Upper lobe of right lung (tissue), 1 donor: Measurements from ENCODE around the gene STK33. TPM values are rescaled to one million over a fixed set of nuclear protein-coding genes. Genes with fewer than 3 reads are reported as not detected.
A peak's percentile ranks its signal among the peaks of the same experiment; 100 is the strongest.

Experiments
- ATAC-seq: fragments of 200-7000 bp; cut with Tn5 transposase; one replicate; pipeline ENCODE4 v1.9.1; 2020; ENCODE audit warnings: mild to moderate bottlenecking, moderate library complexity
- DNase-seq: peaks from one replicate; pipeline ENCODE4 v3.0.0-alpha.2; 2020
- H3K27ac ChIP-seq: fragments of 200-600 bp; one replicate; pipeline ENCODE4 v1.8.0; 2022
- H3K27me3 ChIP-seq: fragments of 200-600 bp; one replicate; pipeline ENCODE4 v1.8.0; 2022; ENCODE audit warnings: mild to moderate bottlenecking
- H3K36me3 ChIP-seq: fragments of 200-600 bp; one replicate; pipeline ENCODE4 v1.8.0; 2022
- H3K4me1 ChIP-seq: fragments of 200-600 bp; one replicate; pipeline ENCODE4 v1.8.0; 2022
- H3K4me3 ChIP-seq: fragments of 200-600 bp; one replicate; pipeline ENCODE4 v1.8.0; 2022; ENCODE audit warnings: mild to moderate bottlenecking
- H3K9me3 ChIP-seq: fragments of 200-600 bp; one replicate; pipeline ENCODE4 v1.8.0; 2022
- intact Hi-C: fragments of 100-400 bp; cut with DNase I; formaldehyde crosslinking; loops from one replicate; pipeline ENCODE4 v1.11.0; 2022
- total RNA-seq: library from RNA; stranded (reverse); fragmentation: NEBNext Ultra II Directional; extraction: Animal tissue kit (Norgen Biotek cat#: 25700); gene quantifications from one replicate; pipeline ENCODE4 v1.2.1, GENCODE V29; 2021
- TF ChIP-seq, protein P1 (sequence below): fragments of 200-600 bp; IDR thresholded peaks from one replicate; pipeline ENCODE4 v1.8.0; 2022; ENCODE audit warnings: antibody characterized with exemption
- donor health status: DM: no; HTN: yes; CAD: no; lungs with severe emphysema.

Gene STK33
- total RNA-seq, 1 donor from 2014 or later, result 9.4 TPM

DNA sequence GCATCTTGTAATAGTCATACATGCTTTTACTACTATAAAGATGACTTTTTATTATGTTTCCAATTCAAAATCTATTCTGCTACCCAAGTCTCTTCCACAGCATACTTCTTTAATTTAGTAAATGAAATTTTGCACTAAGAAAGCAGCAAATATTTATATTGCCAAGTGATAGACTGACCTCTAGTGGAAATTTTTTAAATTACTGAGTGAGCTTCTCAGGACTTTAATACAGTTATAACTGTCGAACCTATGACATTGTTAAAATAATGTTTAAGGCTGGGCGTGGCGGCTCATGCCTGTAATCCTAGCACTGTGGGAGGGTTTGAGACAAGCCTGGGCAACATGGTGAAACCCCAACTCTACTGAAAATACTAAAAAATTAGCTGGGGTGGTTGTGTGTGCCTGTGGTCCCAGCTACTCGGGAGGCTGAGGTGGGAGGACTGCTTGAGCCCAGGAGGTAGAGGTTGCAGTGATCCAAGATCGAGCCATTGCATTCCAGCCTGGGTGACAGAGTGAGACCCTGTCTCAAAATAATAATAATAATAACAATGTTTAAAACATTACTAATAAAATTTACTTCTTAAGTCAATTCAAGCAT is 27.3 kb downstream of the STK33 start:
- DNase-seq (no peak), ATAC-seq (peak; percentile 54)
- Histone ChIP-seq H3K27ac (no peak overlapping the region), H3K27me3 (no peaks in the 10 kb centered on the region), H3K4me1 (no peaks in the 10 kb centered on the region), H3K4me3 (no peak overlapping the region), H3K36me3 (no peaks in the 10 kb centered on the region), H3K9me3 (no peaks in the 10 kb centered on the region)
- TF ChIP-seq, protein P1, sequence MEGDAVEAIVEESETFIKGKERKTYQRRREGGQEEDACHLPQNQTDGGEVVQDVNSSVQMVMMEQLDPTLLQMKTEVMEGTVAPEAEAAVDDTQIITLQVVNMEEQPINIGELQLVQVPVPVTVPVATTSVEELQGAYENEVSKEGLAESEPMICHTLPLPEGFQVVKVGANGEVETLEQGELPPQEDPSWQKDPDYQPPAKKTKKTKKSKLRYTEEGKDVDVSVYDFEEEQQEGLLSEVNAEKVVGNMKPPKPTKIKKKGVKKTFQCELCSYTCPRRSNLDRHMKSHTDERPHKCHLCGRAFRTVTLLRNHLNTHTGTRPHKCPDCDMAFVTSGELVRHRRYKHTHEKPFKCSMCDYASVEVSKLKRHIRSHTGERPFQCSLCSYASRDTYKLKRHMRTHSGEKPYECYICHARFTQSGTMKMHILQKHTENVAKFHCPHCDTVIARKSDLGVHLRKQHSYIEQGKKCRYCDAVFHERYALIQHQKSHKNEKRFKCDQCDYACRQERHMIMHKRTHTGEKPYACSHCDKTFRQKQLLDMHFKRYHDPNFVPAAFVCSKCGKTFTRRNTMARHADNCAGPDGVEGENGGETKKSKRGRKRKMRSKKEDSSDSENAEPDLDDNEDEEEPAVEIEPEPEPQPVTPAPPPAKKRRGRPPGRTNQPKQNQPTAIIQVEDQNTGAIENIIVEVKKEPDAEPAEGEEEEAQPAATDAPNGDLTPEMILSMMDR, result peak; percentile 73
- intact Hi-C loops, result loop anchor here (10.0 kb wide), 1 partner anchor 342 kb away; no protein-coding TSS in a partner anchor

DNA sequence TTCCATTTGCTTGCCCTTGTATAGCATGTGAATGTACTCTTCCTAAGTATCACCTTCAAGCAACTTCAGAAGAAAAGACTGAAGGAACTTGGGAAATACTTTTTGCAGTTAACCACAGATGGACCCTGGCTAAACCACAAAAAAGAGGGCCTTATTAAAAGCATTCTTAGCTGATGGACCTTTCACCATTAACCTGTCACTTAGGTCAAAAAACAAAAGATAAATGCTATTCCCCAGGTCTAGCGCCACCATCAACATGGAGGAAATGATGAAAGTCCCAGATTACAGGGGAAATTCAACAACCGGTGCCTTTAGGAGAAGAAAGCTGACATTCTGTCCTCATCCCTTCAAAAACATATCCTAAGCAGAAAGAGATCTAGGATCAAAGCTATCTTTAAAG is 29.5 kb downstream of the STK33 start:
- H3K4me1 ChIP-seq, result no peaks in the 10 kb centered on the region
- no peak for DNase-seq
- intact Hi-C loops, result loop anchor here (10.0 kb wide), 1 partner anchor 340 kb away; no protein-coding TSS in a partner anchor
- H3K4me3 ChIP-seq, result no peak overlapping the region
- TF ChIP-seq, protein P1, result no peak
- peaks cover 4% of the 10 kb centered on the region for H3K9me3 ChIP-seq
- ATAC-seq, result no peak
- no peaks in the 10 kb centered on the region for H3K36me3 ChIP-seq
- H3K27me3 ChIP-seq, result no peaks in the 10 kb centered on the region
- H3K27ac ChIP-seq, result no peak overlapping the region

DNA sequence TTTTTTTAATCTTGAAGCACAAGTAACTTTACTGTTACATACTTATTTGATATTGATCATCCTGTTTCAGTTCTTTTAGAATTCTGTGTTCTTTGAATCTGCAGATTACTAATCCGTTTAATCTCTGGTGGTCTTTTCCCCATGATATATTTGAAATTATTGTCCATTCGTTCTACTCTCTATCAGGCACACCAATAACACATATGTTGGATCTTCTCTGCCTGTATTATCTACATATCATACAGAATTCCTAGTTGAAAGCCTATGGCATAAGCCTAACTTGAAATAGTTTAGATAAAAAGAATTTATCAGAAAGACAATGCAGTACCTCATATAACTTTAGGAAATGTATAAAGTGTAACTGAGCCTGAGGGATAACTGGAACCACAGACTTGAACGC is 32.6 kb downstream of the STK33 start:
- DNase-seq (no peak), ATAC-seq (no peak)
- H3K4me3 ChIP-seq, result no peak overlapping the region
- no peaks in the 10 kb centered on the region for H3K4me1 ChIP-seq
- no peak overlapping the region for H3K27ac ChIP-seq
- no peaks in the 10 kb centered on the region for H3K36me3 ChIP-seq
- intact Hi-C loops, result loop anchor here (10.0 kb wide), 1 partner anchor 337 kb away; no protein-coding TSS in a partner anchor
- H3K27me3 ChIP-seq, result no peaks in the 10 kb centered on the region
- peaks cover 4% of the 10 kb centered on the region for H3K9me3 ChIP-seq
- TF ChIP-seq, protein P1, result no peak

DNA sequence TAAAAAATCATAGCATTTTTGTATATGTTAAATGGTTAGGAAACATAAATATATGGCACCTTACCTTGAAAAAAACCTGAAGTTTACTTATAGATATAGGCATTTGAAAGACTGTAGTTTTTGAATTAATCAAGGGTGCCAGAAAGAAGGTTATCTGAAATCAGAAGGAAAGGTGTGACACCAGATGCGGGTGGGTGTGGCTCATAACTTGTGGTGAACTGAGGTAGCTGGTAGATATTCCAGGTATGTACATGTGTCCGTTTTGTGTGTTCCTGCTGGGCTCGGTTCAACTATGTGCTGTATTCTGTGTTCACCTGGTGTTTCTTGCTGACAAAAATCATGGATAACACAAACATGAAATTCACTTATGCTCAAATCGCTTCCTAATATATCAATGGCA is 35.6 kb downstream of the STK33 start:
- Histone ChIP-seq H3K27me3 (no peaks in the 10 kb centered on the region), H3K9me3 (peaks cover 4% of the 10 kb centered on the region), H3K27ac (no peak overlapping the region), H3K4me3 (no peak overlapping the region), H3K4me1 (no peaks in the 10 kb centered on the region), H3K36me3 (no peaks in the 10 kb centered on the region)
- no peak for DNase-seq
- TF ChIP-seq, protein P1, result no peak
- intact Hi-C loops, result no loop called here
- ATAC-seq, result no peak

DNA sequence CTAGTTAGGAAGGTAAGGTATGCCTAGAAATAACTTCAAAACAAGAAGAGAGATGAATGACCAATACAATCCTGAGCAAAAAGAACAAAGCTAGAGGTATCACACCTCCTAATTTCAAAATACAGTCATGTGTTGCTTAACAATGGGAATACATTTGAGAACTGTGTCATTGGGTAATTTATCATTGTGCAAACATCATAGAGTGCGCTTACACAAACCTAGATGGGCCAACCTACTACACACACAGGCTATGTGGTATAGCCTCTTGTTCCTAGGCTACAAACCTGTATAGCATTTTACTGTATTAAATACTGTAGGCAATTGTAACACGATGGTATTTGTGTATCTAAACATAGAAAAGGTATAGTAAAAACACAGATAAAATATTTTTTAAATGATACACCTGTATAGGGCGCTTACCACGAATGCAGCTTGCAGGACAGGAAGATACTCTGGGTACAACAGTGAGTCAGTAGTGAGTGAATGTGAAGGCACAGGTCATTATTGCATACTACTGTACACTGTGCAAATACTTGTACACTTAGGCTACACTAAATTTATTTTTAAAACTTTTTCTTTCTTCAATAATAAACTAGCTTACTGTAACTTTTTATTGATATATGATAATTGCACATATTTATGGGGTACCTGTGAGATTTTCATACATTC is 48.2 kb downstream of the STK33 start:
- Histone ChIP-seq H3K27ac (no peak overlapping the region), H3K4me3 (no peak overlapping the region), H3K4me1 (no peaks in the 10 kb centered on the region), H3K36me3 (no peaks in the 10 kb centered on the region), H3K27me3 (no peaks in the 10 kb centered on the region), H3K9me3 (no peaks in the 10 kb centered on the region)
- no peak for DNase-seq
- intact Hi-C loops, result no loop called here
- ATAC-seq, result peak; percentile 81
- TF ChIP-seq, protein P1, result no peak
